CD14-positive monocyte (primary cell): ENCODE results near the gene NBAS. TPM values are rescaled to one million over a fixed set of nuclear protein-coding genes. Genes with fewer than 3 reads are reported as not detected.
"Not testable (repeated sequence)": the region's sequence is repeated elsewhere in the genome, so short reads cannot be mapped to it uniquely, and the experiment has no call there.

Source experiments
- DNase-seq, 3 donors: peaks; one replicate each; pipeline ENCODE4 v3.0.0-alpha.2; 2011 to 2022
- H2AFZ ChIP-seq: 2 replicates; pipeline ENCODE4 v1.6.0; 2012; ENCODE audit warnings: mild to moderate bottlenecking, low read depth, low read length, inconsistent platforms; ENCODE audit not compliant: insufficient read depth, poor library complexity, severe bottlenecking
- H3K27ac ChIP-seq, 2 donors: 1 replicate in 1 of 2; 2 replicates in 1 of 2; pipeline ENCODE4 v1.5.1; 2012 to 2013; ENCODE audit warnings: low read length in 2 of 2, control low read depth in 1 of 2, inconsistent platforms in 1 of 2, low read depth in 1 of 2, mild to moderate bottlenecking in 1 of 2
- H3K27me3 ChIP-seq, 2 donors: one replicate each; pipeline versions ENCODE4 v1.6.0 to v1.6.1; 2011 to 2013; ENCODE audit warnings: low read length in 2 of 2; ENCODE audit not compliant: control insufficient read depth in 2 of 2, insufficient read depth in 2 of 2
- H3K36me3 ChIP-seq, 2 donors: replicated peaks in 1 of 2; 1 replicate in 1 of 2; 2 replicates in 1 of 2; pipeline versions ENCODE4 v1.5.1 to v1.6.1; 2012 to 2013; ENCODE audit warnings: low read length in 2 of 2, control low read depth in 1 of 2, inconsistent platforms in 1 of 2, mild to moderate bottlenecking in 1 of 2; ENCODE audit not compliant: insufficient read depth in 2 of 2, control insufficient read depth in 1 of 2
- H3K4me1 ChIP-seq, 2 donors: 1 replicate in 1 of 2; 2 replicates in 1 of 2; pipeline versions ENCODE4 v1.5.1 to v1.6.1; 2012 to 2013; ENCODE audit warnings: low read length in 2 of 2, control low read depth in 1 of 2, inconsistent platforms in 1 of 2, mild to moderate bottlenecking in 1 of 2, moderate library complexity in 1 of 2; ENCODE audit not compliant: insufficient read depth in 2 of 2, control insufficient read depth in 1 of 2
- H3K4me2 ChIP-seq: replicated peaks from 2 replicates; pipeline ENCODE3; 2012; ENCODE audit warnings: low read length, moderate library complexity, mild to moderate bottlenecking; ENCODE audit not compliant: poor library complexity, severe bottlenecking; ENCODE audit errors: extremely low read depth
- H3K4me3 ChIP-seq, 3 experiments: fragments of 200-600 bp in 1 of 3; sonication (generic) in 1 of 3; replicated peaks in 1 of 3; 1 replicate in 2 of 3; 2 replicates in 1 of 3; pipeline ENCODE4 v1.5.1; 2011 to 2013; ENCODE audit warnings: low read length in 3 of 3, mild to moderate bottlenecking in 3 of 3, control low read depth in 2 of 3, low read depth in 2 of 3, inconsistent platforms in 1 of 3, moderate library complexity in 1 of 3
- H3K79me2 ChIP-seq: 2 replicates; pipeline ENCODE4 v1.6.0; 2012; ENCODE audit warnings: mild to moderate bottlenecking, control low read depth, inconsistent platforms, low read length, moderate library complexity; ENCODE audit not compliant: insufficient read depth
- H3K9ac ChIP-seq: 2 replicates; pipeline ENCODE4 v1.6.0; 2017; ENCODE audit warnings: low read length, mild to moderate bottlenecking; ENCODE audit not compliant: insufficient read depth, poor library complexity, severe bottlenecking
- H3K9me3 ChIP-seq, 2 donors: replicated peaks in 1 of 2; 1 replicate in 1 of 2; 2 replicates in 1 of 2; pipeline versions ENCODE4 v1.5.1 to v1.6.1; 2012 to 2013; ENCODE audit warnings: low read length in 2 of 2, control low read depth in 1 of 2; ENCODE audit not compliant: control insufficient read depth in 1 of 2, insufficient read depth in 1 of 2
- H4K20me1 ChIP-seq: 2 replicates; pipeline ENCODE4 v1.6.0; 2012; ENCODE audit warnings: mild to moderate bottlenecking, low read length, control low read depth, moderate library complexity; ENCODE audit not compliant: insufficient read depth
- H3K27ac Mint-ChIP-seq, 7 donors: one replicate each; pipeline ENCODE4 v1.8.0; 2020; ENCODE audit warnings: mild to moderate bottlenecking in 7 of 7, mixed read lengths in 7 of 7, moderate library complexity in 6 of 7, inconsistent platforms in 2 of 7
- H3K27me3 Mint-ChIP-seq, 3 donors: one replicate each; pipeline ENCODE4 v1.8.0; 2021 to 2022; ENCODE audit warnings: low read depth in 3 of 3, mild to moderate bottlenecking in 3 of 3, mixed read lengths in 3 of 3, moderate library complexity in 3 of 3, inconsistent platforms in 1 of 3
- H3K36me3 Mint-ChIP-seq, 2 donors: one replicate each; pipeline ENCODE4 v1.8.0; 2020; ENCODE audit warnings: mixed read lengths in 2 of 2, inconsistent platforms in 1 of 2, mild to moderate bottlenecking in 1 of 2
- H3K4me1 Mint-ChIP-seq: one replicate; pipeline ENCODE4 v1.8.0; 2020; ENCODE audit warnings: mild to moderate bottlenecking, mixed read lengths
- H3K4me3 Mint-ChIP-seq, 2 donors: one replicate each; pipeline ENCODE4 v1.8.0; 2020; ENCODE audit warnings: mild to moderate bottlenecking in 2 of 2, mixed read lengths in 2 of 2, moderate library complexity in 1 of 2
- H3K9me3 Mint-ChIP-seq, 7 donors: one replicate each; pipeline ENCODE4 v1.8.0; 2020 to 2022; ENCODE audit warnings: mixed read lengths in 7 of 7, mild to moderate bottlenecking in 6 of 7, moderate library complexity in 6 of 7, inconsistent platforms in 2 of 7
- CTCF ChIP-seq: fragments of 200-600 bp; IDR thresholded peaks from one replicate; pipeline ENCODE4 v1.8.0; 2022; ENCODE audit warnings: antibody characterized with exemption, mild to moderate bottlenecking
- WGBS: methylation state at CpG from one replicate; pipeline ENCODE4 v1.1.5; 2013; ENCODE audit warnings: missing lambda C conversion rate; ENCODE audit not compliant: insufficient coverage; 5-methylcytosine and 5-hydroxymethylcytosine counted together
- intact Hi-C, 2 donors: fragments of 100-400 bp; cut with micrococcal nuclease; formaldehyde crosslinking; loops; one replicate each; pipeline versions ENCODE4 v1.15.0 to v1.15.1; 2023
- polyA plus RNA-seq, 3 donors: library from polyadenylated mRNA; depleted of rRNA in 1 of 3; unstranded in 2 of 3; stranded (reverse) in 1 of 3; fragments of 300-500 nt in 2 of 3; fragments of >200 nt in 1 of 3; fragmentation: Illumina TruSeq in 2 of 3; gene quantifications; 1 replicate in 2 of 3; 2 replicates in 1 of 3; pipeline ENCODE4 v1.2.3, GENCODE V29; 2012 to 2021

The NBAS gene
- polyA plus RNA-seq, 3 donors: 8.9 to 10.9 (median 8.9) TPM

GRCh38 chr2:15212249-15212648 lies 348.9 kb downstream of the NBAS start:
- DNase-seq: no peak
- Histone ChIP-seq H3K9me3 (peaks cover 9 to 20% of the 10 kb centered on the region in 2 donors), H3K9ac (no peak overlapping the region), H3K27ac (no peak overlapping the region), H3K4me1 (no peaks in the 10 kb centered on the region), H3K27me3 (no peaks in the 10 kb centered on the region), H4K20me1 (no peaks in the 10 kb centered on the region), H3K36me3 (peaks cover 16 to 46% of the 10 kb centered on the region in 2 donors), H3K4me2 (no peak overlapping the region), H2AFZ (no peak overlapping the region), H3K79me2 (no peaks in the 10 kb centered on the region), H3K4me3 (no peak overlapping the region)
- H3K36me3 Mint-ChIP-seq: peaks cover 52 to 69% of the 10 kb centered on the region in 2 donors
- H3K4me1 Mint-ChIP-seq: no peaks in the 10 kb centered on the region
- peaks cover 0 to 1% (median 0%) of the 10 kb centered on the region in 3 donors for H3K27me3 Mint-ChIP-seq
- H3K9me3 Mint-ChIP-seq: peaks cover 10 to 29% (median 13%) of the 10 kb centered on the region in 7 donors
- TF ChIP-seq CTCF: no peak
- intact Hi-C loops: no loop called here
- no peak overlapping the region for H3K4me3 Mint-ChIP-seq
- 100% methylated on average over 4 of the region's 6 CpGs for WGBS
- H3K27ac Mint-ChIP-seq: no peak overlapping the region

- 100% methylated on average over 1 of the region's 1 CpG for WGBS
- H3K79me2 ChIP-seq, DNase-seq, H3K9ac ChIP-seq, H3K4me3 Mint-ChIP-seq, H3K4me1 Mint-ChIP-seq, intact Hi-C loops, H3K27me3 Mint-ChIP-seq, H3K27me3 ChIP-seq, H3K27ac ChIP-seq, H3K27ac Mint-ChIP-seq, H3K4me2 ChIP-seq, H4K20me1 ChIP-seq, H2AFZ ChIP-seq, H3K4me1 ChIP-seq, H3K4me3 ChIP-seq: not testable (repeated sequence)
- peaks cover 11 to 30% (median 15%) of the 10 kb centered on the region in 7 donors for H3K9me3 Mint-ChIP-seq
- H3K36me3 Mint-ChIP-seq: peaks cover 46 to 69% of the 10 kb centered on the region in 2 donors
- H3K36me3 ChIP-seq: peaks cover 12 to 33% of the 10 kb centered on the region in 2 donors
- H3K9me3 ChIP-seq: peaks cover 12 to 20% of the 10 kb centered on the region in 2 donors
Observed at GRCh38 chr2:15210542-15210941, 350.6 kb downstream of the NBAS start.
